ENCODE data around the gene KIF14.
A peak's percentile ranks its signal among the peaks of the same experiment; 100 is the strongest.

The KIF14 gene

DNA sequence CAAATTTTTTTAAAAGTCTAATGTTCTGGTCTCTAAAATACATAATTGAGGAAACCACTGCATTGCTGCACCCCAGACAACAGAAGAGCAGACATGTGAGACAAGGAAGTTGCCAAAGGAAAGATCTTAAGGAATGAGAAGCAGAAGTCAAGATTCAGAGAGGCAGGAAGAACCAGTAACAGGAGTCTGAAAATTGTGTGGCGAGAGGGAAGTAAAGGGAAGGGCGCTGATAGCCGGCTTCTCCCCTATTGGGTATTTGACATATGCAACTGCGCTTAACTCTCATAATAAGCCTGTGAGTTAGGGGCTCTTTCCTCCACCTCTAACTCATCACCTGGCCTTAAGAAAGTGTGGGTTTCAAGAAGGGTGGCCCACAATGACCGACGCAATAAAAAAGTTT is 21.9 kb upstream of the KIF14 start:
- DNase-seq (ENCODE audit: low read depth in 2 of 2): peak in 1 of 2 donors; percentile 18
- TF ChIP-seq, protein P1, sequence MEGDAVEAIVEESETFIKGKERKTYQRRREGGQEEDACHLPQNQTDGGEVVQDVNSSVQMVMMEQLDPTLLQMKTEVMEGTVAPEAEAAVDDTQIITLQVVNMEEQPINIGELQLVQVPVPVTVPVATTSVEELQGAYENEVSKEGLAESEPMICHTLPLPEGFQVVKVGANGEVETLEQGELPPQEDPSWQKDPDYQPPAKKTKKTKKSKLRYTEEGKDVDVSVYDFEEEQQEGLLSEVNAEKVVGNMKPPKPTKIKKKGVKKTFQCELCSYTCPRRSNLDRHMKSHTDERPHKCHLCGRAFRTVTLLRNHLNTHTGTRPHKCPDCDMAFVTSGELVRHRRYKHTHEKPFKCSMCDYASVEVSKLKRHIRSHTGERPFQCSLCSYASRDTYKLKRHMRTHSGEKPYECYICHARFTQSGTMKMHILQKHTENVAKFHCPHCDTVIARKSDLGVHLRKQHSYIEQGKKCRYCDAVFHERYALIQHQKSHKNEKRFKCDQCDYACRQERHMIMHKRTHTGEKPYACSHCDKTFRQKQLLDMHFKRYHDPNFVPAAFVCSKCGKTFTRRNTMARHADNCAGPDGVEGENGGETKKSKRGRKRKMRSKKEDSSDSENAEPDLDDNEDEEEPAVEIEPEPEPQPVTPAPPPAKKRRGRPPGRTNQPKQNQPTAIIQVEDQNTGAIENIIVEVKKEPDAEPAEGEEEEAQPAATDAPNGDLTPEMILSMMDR (IDR thresholded peaks at IDR 0.05; ENCODE audit: low read depth, low read length): no peak
- H3K4me3 ChIP-seq (replicated peaks in 1 of 2; ENCODE audit: low read depth in 2 of 2, low read length in 2 of 2): no peak overlapping the region

DNA sequence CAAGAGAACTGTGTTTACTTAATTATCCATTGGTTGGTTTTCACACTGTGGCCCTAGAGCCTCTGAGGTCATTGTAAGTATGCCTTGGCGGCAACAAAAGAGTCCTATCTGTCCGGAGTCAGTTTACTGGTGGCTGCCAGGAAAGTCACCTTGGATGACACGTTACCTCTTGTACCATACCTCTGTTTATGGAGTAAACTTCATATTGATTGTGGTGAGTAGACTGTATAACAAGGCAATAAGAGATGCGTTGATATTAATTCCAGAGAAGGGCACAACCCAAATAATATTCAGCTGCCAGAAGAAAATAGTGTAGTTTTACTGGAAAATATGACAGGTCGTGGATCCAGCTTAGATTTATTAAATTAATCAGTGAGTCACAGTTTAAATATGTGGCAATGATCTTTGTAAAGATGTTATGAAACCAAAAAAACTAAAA is 20.4 kb upstream of the KIF14 start:
- TF ChIP-seq, protein P1 (IDR thresholded peaks at IDR 0.05; ENCODE audit: low read depth, low read length): no peak
- H3K4me3 ChIP-seq (replicated peaks in 1 of 2; ENCODE audit: low read depth in 2 of 2, low read length in 2 of 2): no peak overlapping the region
- DNase-seq (ENCODE audit: low read depth in 2 of 2): peak; percentile 12 to 33

DNA sequence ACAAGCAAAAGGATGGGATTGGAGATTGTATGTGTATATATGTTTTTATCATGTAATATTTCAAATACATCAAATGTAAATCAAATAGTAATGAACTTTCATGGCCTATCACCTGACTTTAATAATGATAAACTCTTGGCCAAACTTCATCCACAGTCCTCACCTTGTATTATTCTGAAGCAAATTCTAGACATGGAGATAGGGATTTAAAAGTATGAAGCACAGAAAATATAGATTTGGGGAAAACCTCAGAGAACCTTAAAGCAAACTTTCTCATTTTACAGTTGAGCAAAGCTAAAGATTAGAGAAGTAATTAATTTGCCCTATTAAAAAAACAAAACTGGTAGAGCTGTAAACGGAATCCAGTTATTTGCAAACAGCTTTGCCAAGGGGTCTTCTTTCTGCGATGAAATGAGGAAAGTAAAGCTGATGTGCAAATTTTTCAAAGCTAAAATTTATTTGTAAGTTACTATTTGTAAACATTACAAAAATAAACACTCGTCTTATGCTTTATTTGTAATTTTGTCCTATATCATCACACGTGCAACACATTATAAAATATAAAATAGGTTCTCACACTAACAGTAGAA is 19.9 kb upstream of the KIF14 start:
- TF ChIP-seq, protein P1 (IDR thresholded peaks at IDR 0.05; ENCODE audit: low read depth, low read length): no peak
- H3K4me3 ChIP-seq (replicated peaks in 1 of 2; ENCODE audit: low read depth in 2 of 2, low read length in 2 of 2): no peak overlapping the region

DNA sequence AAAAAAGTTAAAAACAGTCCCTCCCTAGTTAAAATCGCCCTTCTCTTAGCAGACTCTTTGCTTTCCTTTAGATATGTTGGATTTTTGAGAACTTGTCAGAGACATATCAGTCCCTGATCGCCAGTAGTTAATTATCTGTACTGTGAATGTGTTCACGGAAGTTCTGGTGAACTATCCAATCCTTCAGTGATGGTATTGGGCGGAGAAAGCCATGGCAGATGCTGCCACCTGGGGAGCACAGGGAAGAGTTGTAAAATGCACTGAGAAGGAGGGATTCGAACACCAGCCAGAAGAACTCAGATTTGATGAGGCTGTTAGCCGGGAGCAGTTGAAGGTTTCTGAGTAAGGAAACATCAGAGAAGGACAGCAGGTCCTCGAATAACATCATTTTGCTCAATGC is 17.5 kb upstream of the KIF14 start:
- no peak overlapping the region for H3K4me3 ChIP-seq (replicated peaks in 1 of 2; ENCODE audit: low read depth in 2 of 2, low read length in 2 of 2)
- TF ChIP-seq, protein P1 (IDR thresholded peaks at IDR 0.05; ENCODE audit: low read depth, low read length): no peak
- DNase-seq (ENCODE audit: low read depth in 2 of 2): no peak

More for the DNA sequence above, 19.9 kb upstream of the KIF14 start:
- DNase-seq (ENCODE audit: low read depth in 2 of 2): no peak

DNA sequence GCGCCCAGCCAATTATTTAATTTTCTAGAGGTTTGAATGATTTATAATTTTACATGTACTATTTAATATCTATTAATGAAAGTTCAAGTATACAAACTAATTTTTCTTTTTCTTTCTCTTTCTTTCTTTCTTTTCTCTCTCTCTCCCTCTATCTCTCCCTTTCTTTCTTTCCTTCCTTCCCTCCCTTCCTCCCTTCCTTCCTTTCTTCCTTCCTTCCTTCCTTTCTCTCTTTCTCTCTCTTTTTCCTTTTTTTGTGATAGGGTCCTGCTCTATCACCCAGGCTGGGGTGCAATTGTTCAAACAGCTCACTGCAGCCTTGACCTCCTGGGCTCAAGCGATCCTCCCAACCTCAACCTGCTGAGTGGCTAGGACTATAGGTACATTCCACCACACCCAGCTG is 16.1 kb upstream of the KIF14 start:
- TF ChIP-seq, protein P1 (IDR thresholded peaks at IDR 0.05; ENCODE audit: low read depth, low read length): no peak
- no peak for DNase-seq (ENCODE audit: low read depth in 2 of 2)
- no peak overlapping the region for H3K4me3 ChIP-seq (replicated peaks in 1 of 2; ENCODE audit: low read depth in 2 of 2, low read length in 2 of 2)

DNA sequence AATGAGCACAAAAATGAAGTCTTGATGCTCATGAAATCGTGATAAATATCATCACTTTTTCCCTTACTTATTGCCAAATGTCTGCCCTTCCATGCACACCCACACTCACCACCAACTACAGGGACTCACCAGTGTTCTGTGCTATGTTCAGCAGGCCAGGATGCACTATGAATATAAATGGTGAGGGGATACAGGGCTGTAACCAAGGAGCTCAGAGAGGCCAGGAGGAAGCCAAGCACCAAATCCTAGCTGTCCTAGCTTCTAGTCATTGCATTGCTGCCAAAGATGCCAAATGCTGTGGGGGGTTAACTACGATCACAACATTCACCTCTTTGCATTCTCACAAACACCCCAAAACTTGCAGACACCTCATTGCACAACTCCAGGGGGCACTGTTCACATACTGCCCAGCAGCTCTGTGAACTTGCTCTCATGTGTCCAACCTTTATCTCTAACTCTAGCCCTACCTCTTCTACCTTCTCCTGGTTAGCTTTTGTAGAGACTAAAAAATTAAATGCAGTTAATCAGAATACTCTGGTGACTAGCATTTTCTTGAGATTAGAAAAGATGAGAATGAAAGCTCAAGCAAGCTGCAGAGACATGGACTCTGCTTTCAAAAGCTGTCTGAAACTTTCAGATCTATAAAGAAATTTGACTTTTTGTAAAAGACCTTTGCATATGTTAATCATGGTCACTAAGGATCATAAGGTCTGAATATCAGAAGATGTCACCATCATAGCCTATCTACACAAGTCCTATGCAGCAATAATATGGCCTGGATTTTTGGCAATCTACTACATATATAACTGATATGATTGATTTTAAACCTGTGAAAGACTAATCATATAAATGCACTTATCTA is 13.9 kb upstream of the KIF14 start:
- DNase-seq (ENCODE audit: low read depth in 2 of 2): no peak
- TF ChIP-seq, protein P1 (IDR thresholded peaks at IDR 0.05; ENCODE audit: low read depth, low read length): no peak
- H3K4me3 ChIP-seq (replicated peaks in 1 of 2; ENCODE audit: low read depth in 2 of 2, low read length in 2 of 2): no peak overlapping the region
